Thymus (tissue), 11 donors: ENCODE results near the gene TREML1. TPM values are rescaled to one million over a fixed set of nuclear protein-coding genes. Genes with fewer than 3 reads are reported as not detected.

Experiments
- DNase-seq, 9 donors: peaks; one replicate each; pipeline ENCODE4 v3.0.0-alpha.2; 2013; ENCODE audit warnings: low spot score in 9 of 9, low read depth in 6 of 9, missing footprints in 1 of 9
- H3K27ac ChIP-seq, 2 donors: one replicate each; pipeline ENCODE4 v1.5.1; 2013; ENCODE audit warnings: control low read depth in 1 of 2, low read depth in 1 of 2, low read length in 1 of 2, mild to moderate bottlenecking in 1 of 2, moderate library complexity in 1 of 2
- H3K27me3 ChIP-seq, 2 donors: one replicate each; pipeline ENCODE4 v1.5.1; 2013; ENCODE audit warnings: low read length in 1 of 2; ENCODE audit not compliant: control insufficient read depth in 2 of 2, insufficient read depth in 1 of 2
- H3K36me3 ChIP-seq, 2 donors: one replicate each; pipeline ENCODE4 v1.5.1; 2013; ENCODE audit warnings: low read length in 1 of 2, mild to moderate bottlenecking in 1 of 2, moderate library complexity in 1 of 2; ENCODE audit not compliant: control insufficient read depth in 2 of 2, insufficient read depth in 2 of 2
- H3K4me1 ChIP-seq, 2 donors: one replicate each; pipeline ENCODE4 v1.5.1; 2013; ENCODE audit warnings: low read length in 2 of 2; ENCODE audit not compliant: control insufficient read depth in 2 of 2, insufficient read depth in 2 of 2
- H3K4me3 ChIP-seq, 2 donors: one replicate each; pipeline ENCODE4 v1.5.1; 2013; ENCODE audit warnings: low read length in 2 of 2, control low read depth in 1 of 2, mild to moderate bottlenecking in 1 of 2
- H3K9me3 ChIP-seq, 2 donors: one replicate each; pipeline ENCODE4 v1.5.1; 2013; ENCODE audit warnings: low read length in 1 of 2, mild to moderate bottlenecking in 1 of 2; ENCODE audit not compliant: control insufficient read depth in 2 of 2, insufficient read depth in 1 of 2
- WGBS: extraction: QIAGEN DNeasy Blood & Tissue Kit; methylation state at CpG from one replicate; pipeline ENCODE4 v1.1.7; 2013; 5-methylcytosine and 5-hydroxymethylcytosine counted together
- polyA plus RNA-seq: library from polyadenylated mRNA; stranded (reverse); fragments of 200-250 nt; gene quantifications from one replicate; pipeline ENCODE4 v1.2.3, GENCODE V29; 2013
- total RNA-seq: library from RNA; stranded (reverse); fragments of 120-200 nt; gene quantifications from one replicate; pipeline ENCODE4 v1.2.4, GENCODE V29; 2013
- donor health status: healthy.

The TREML1 gene
- total and polyA plus RNA-seq, 2 donors = 2.3 to 3.1 TPM

GRCh38 chr6:41159415-41160082 is 5.4 kb upstream of the TREML1 start:
- peaks cover 0 to 7% of the 10 kb centered on the region in 2 donors for H3K27me3 ChIP-seq
- no peaks in the 10 kb centered on the region for H3K36me3 ChIP-seq
- DNase-seq = no peak
- 89% methylated on average over 12 of the region's 12 CpGs for WGBS
- no peaks in the 10 kb centered on the region for H3K9me3 ChIP-seq
- H3K4me3 ChIP-seq = no peak overlapping the region
- no peaks in the 10 kb centered on the region for H3K4me1 ChIP-seq
- H3K27ac ChIP-seq = no peak overlapping the region

GRCh38 chr6:41157323-41157722 is 3.2 kb upstream of the TREML1 start:
- Histone ChIP-seq H3K4me1 (no peaks in the 10 kb centered on the region), H3K9me3 (no peaks in the 10 kb centered on the region), H3K4me3 (no peak overlapping the region), H3K27ac (no peak overlapping the region), H3K27me3 (peaks cover 0 to 7% of the 10 kb centered on the region in 2 donors), H3K36me3 (no peaks in the 10 kb centered on the region)
- WGBS = 93% methylated on average over 5 of the region's 5 CpGs
- DNase-seq = no peak

- Histone ChIP-seq H3K9me3 (no peaks in the 10 kb centered on the region), H3K36me3 (no peaks in the 10 kb centered on the region), H3K4me3 (no peak overlapping the region), H3K4me1 (no peaks in the 10 kb centered on the region), H3K27ac (no peak overlapping the region), H3K27me3 (peaks cover 0 to 4% of the 10 kb centered on the region in 2 donors)
- 93% methylated on average over 6 of the region's 6 CpGs for WGBS
- no peak for DNase-seq
Measured at GRCh38 chr6:41156771-41157170, 2.6 kb upstream of the TREML1 start.

- no peaks in the 10 kb centered on the region for H3K9me3 ChIP-seq
- H3K27me3 ChIP-seq = peaks cover 0 to 2% of the 10 kb centered on the region in 2 donors
- no peaks in the 10 kb centered on the region for H3K36me3 ChIP-seq
- H3K4me3 ChIP-seq = no peak overlapping the region
- no peaks in the 10 kb centered on the region for H3K4me1 ChIP-seq
- WGBS = 95% methylated on average over 4 of the region's 4 CpGs
- no peak for DNase-seq
- H3K27ac ChIP-seq = no peak overlapping the region
Measured at GRCh38 chr6:41156001-41156400, 1.9 kb upstream of the TREML1 start.

- no peak overlapping the region for H3K27ac ChIP-seq
- no peaks in the 10 kb centered on the region for H3K27me3 ChIP-seq
- H3K4me1 ChIP-seq = no peaks in the 10 kb centered on the region
- no peaks in the 10 kb centered on the region for H3K9me3 ChIP-seq
- no peak for DNase-seq
- H3K36me3 ChIP-seq = no peaks in the 10 kb centered on the region
- 87% methylated on average over 7 of the region's 7 CpGs for WGBS
- H3K4me3 ChIP-seq = no peak overlapping the region
Measured at GRCh38 chr6:41155132-41155805, 1.1 kb upstream of the TREML1 start.

- no peaks in the 10 kb centered on the region for H3K9me3 ChIP-seq
- H3K27ac ChIP-seq = no peak overlapping the region
- DNase-seq = no peak
- 93% methylated on average over 4 of the region's 4 CpGs for WGBS
- no peaks in the 10 kb centered on the region for H3K36me3 ChIP-seq
- H3K27me3 ChIP-seq = no peaks in the 10 kb centered on the region
- no peaks in the 10 kb centered on the region for H3K4me1 ChIP-seq
- H3K4me3 ChIP-seq = no peak overlapping the region
Measured at GRCh38 chr6:41153451-41153850, 696 bp downstream of the TREML1 start.

- no peak overlapping the region for H3K27ac ChIP-seq
- H3K27me3 ChIP-seq = no peaks in the 10 kb centered on the region
- no peaks in the 10 kb centered on the region for H3K4me1 ChIP-seq
- DNase-seq = no peak
- no peaks in the 10 kb centered on the region for H3K36me3 ChIP-seq
- no peak overlapping the region for H3K4me3 ChIP-seq
- no peaks in the 10 kb centered on the region for H3K9me3 ChIP-seq
- WGBS = 98% methylated on average over 1 of the region's 1 CpG
Measured at GRCh38 chr6:41150671-41151070, 3.5 kb downstream of the TREML1 start.

GRCh38 chr6:41147917-41148316 is 6.2 kb downstream of the TREML1 start:
- DNase-seq = no peak
- Histone ChIP-seq H3K4me3 (no peak overlapping the region), H3K4me1 (no peaks in the 10 kb centered on the region), H3K36me3 (no peaks in the 10 kb centered on the region), H3K9me3 (no peaks in the 10 kb centered on the region), H3K27ac (no peak overlapping the region), H3K27me3 (no peaks in the 10 kb centered on the region)
- WGBS = 97% methylated on average over 1 of the region's 1 CpG

GRCh38 chr6:41136911-41137310 is 17.2 kb downstream of the TREML1 start:
- no peak overlapping the region for H3K27ac ChIP-seq
- H3K9me3 ChIP-seq = no peaks in the 10 kb centered on the region
- no peak overlapping the region for H3K4me3 ChIP-seq

More at GRCh38 chr6:41136911-41137310, 17.2 kb downstream of the TREML1 start:
- no peak for DNase-seq
- Histone ChIP-seq H3K4me1 (no peaks in the 10 kb centered on the region), H3K27me3 (no peaks in the 10 kb centered on the region), H3K36me3 (no peaks in the 10 kb centered on the region)
